Esophagus squamous epithelium (tissue), 4 donors: ENCODE results near the gene PRKAR1A.

Source experiments
- CTCF ChIP-seq, 6 experiments: fragments of 450-650 bp in 4 of 6; fragments of 200-600 bp in 2 of 6; sonication (generic) in 2 of 6; IDR thresholded peaks; one replicate each; pipeline ENCODE4 v1.5.1; 2016 to 2019; ENCODE audit warnings: antibody characterized with exemption in 6 of 6, mild to moderate bottlenecking in 4 of 6, moderate library complexity in 4 of 6
- POLR2A ChIP-seq, 4 donors: fragments of 450-650 bp; IDR thresholded peaks; one replicate each; pipeline ENCODE4 v1.6.1; 2017; ENCODE audit warnings: antibody characterized with exemption in 4 of 4, mild to moderate bottlenecking in 4 of 4, moderate library complexity in 3 of 4

- TF ChIP-seq CTCF (IDR thresholded peaks at IDR 0.05) (peak in 1 of 6 experiments; percentile 47), POLR2A (IDR thresholded peaks at IDR 0.05) (no peak)
These were observed 64.7 kb downstream of the PRKAR1A start for GRCh38 chr17:68576811-68577496.
